ENCODE results near the gene ADRB1.

The ADRB1 gene

DNA sequence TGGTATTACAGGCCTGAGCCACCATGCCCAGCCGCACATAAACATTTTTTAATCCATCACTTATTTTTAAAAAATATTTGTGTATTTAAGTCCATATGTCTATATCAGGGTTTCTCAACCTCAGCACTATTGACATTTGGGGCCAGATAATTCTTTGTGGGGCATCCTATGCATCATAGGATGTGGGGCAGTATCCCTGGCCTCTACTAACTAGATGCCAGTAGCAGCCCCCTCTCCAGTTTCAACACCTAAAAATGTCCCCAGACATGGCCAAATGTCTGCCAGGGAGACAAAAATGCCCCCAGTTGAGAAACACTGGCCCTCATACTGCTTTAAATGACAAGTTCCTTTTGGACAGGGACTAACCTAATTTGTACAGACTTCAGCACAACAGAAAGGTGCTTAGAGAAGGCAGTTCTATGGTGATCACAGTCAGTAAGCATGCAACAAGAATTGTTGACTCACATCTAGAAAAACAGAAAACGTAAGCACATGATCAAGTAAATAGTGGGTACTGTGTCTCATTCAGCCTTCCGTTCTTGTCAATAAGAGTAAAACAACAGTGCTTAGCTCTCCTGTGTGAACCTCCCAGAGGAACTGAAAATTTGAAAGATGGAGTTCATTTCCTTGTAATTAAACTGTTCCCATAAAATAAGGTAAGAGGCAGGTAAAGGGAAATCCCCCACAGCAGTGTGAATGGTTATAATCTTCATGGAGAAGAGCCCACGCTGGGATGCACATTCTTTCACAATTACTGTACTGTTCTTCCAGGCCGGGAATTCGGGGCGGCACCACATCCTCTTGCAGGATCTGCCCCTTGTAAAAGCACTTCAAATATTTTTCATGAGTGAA is 17.3 kb upstream of the ADRB1 start:
- no peak for DNase-seq

DNA sequence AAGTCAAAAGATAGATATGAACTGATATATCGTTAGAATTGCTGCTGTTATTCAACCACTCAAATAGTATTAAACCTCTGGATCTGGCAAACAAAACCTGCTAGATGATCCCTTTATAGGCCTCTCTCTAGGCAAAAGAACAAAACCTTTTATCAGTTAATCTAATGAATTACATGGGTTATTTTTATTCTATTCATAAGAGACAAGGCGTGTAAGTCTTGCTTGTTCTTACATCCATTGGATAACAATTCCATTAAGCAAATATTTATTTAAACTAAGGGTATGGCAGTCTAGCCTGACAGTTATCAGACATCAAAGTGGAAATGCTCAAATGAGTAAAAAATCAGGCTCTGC is 16.6 kb upstream of the ADRB1 start:
- no peak for DNase-seq

DNA sequence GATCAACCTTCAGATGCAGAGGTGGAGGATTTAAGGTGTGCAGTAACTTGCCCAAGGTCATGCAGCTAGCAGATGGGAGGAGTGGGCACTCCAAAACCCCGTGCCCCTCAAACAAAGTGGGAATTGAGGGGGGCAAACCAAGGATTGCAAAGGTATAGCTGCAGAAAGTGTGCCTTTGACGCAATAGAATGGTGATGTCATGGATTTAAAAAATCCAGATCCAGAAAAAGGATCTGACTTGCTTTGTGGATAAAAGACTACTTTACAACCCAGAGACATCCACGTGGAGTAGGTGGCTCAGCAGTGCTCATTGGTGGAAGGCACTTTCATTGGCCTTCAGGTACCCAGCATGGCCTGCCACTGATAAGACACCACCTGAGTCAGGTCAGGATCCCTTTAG is 15.7 kb upstream of the ADRB1 start:
- DNase-seq = no peak

DNA sequence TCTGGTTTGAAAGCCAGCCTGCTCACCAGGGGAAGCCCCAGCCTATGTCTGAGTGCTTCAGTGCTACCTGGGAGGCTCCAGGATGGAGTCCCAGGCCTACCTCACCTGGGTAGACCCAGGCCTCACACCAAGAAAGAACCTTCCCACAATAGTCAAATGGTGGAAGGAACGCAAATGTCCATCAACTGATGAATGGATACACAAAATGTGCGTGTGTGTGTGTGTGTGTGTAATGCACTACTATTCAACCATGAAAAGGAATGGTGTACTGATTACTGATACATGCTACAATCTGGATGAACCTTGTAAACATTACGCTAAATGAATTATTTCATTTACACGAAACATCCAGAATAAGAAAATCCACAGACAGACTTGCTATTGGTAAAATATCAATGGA is 15.2 kb upstream of the ADRB1 start:
- DNase-seq = no peak

DNA sequence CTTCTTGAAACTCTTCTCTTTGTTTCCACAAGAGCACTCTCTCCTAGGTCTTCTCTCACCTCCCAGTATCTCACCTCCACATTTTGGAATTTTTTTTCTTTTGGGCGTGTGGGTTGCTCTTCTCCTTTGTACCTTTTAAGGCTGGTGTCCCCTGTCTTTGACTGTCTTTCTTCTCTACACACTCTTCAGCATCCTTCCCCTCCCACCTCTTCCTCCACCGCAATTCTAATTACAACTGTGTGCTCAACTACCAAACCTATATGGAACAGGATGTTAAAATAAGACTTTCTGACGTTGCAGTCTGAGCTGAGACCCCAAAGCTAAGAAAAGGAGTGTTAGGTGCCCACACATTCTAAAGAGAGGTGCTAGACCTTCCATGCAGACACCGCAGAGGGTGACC is 14.0 kb upstream of the ADRB1 start:
- no peak for DNase-seq

DNA sequence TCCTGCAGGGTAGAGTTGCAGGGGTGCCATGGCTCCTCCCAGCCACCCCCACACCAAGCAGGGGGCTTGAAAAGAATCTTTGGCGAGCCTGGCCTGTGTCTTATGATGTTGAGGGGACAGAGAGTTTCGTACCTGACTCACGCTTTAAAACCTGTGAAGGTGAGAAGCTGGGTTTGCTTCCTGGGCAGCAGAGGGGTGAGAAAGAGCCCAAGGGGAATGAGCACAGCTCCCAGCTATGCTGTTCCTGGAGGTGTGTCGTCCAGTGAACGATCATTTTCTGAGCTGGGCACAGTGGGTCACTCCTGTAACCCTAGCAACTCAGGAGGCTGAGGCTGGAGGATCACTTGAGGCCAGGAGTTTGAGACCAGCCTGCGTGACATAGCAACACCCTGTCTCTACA is 13.5 kb upstream of the ADRB1 start:
- no peak for DNase-seq

DNA sequence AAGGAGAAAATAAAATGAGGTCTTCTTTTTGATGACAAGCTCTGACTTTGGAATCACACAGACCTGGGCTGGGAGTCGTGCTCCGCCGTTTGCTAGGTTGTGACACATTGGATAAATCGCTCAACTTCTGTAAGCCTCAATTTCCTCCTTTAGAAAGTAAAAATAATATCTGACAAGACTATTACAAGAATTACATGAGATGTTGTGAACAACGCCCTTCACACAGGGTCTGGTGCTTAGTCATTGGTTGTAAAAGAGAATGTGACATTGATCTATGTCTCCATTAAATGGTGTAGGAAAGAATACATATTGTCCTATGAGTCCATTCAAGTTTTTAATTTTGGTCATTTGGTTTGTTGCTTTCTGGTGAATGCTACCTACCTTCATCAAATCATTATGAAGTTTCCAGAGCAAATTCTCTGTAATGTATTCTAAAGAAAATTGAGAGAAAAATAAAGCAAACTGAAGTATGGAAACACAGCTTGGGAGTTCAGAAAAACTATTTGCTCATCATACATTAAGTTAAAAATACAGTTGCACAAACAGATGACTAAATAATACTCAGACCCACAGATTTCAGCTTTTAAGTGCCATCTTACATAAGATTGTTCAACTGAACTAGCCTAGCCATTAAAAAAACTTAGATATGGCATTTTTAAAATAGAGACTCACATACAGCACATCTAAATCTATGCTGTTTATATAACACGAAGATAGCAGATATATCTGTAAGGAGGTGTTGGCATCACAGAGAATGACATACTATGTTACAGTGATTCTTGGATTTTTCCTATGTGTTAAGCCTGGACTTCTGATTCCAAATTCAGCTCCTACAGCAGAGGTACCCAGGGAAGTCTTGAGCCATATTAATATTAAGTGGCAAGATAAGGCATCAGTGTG is 12.3 kb upstream of the ADRB1 start:
- DNase-seq = no peak

DNA sequence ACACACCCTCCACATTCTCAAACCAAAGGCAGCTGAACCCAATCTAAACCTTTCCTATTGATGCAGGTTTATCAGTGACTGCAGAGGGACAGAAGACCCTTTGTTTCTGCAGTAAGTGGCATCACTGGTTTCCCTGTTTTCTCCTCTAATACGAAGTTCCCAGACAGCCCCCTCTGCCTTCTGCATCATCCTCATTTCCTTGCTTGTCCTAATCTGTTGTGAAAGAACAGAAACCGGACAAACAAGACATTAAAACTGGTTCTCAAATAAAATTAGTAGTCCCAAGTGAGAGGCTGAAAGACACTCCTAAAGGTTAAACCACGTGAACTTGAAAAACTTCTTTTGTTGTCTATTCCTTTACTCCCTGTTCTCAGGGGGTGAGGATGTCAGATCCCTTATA is 10.1 kb upstream of the ADRB1 start:
- DNase-seq = no peak

DNA sequence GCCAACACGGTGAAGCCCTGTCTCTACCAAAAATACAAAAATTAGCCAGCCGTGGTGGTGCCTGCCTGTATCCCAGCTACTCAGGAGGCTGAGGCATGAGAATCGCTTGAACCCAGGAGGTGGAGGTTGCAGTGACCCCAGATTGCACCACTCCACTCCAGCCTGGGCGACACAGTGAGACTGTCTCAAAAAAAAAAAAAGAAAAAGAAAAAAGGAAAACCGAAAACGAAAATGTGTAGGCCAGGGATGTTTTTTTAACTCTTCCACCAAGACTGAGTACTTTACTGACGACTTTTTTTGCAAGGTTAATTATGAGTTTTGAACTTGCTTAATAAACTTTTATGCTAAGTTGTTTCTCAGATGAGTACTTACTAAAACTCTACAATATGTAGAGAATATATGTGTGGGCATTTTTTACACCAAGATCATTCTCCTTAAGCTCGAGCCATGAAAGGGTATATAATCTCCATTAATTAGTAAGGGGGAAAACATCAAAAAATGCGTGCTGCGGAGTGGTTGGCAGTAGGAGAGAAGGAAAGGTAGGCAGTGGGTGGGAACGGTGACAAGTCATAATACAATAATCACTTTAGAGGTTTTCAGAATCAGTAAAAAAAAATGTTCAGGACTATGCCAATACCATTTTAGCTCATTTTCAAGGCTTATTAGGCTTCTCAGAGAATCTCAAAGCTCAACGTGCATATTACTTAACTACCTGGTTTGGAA is 8.6 kb upstream of the ADRB1 start:
- DNase-seq = no peak

DNA sequence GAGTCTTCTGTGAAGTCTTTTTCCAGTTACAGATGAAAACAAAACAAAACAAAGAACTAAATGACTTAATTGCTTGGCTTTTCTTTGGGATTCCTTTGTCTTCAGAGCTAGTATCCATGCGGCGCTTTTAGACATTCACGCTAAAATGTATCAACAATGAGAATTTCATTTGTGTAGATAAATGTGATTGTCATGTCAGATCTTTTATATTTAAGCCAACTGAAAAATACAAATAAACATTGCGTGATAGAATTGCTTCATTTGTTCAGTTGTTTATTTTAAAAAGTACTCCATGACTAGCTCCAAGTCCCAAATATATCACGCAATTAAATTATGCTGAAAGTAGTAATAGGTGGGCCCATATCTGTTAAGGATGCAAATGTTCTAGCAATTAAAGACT is 7.9 kb upstream of the ADRB1 start:
- DNase-seq = no peak

DNA sequence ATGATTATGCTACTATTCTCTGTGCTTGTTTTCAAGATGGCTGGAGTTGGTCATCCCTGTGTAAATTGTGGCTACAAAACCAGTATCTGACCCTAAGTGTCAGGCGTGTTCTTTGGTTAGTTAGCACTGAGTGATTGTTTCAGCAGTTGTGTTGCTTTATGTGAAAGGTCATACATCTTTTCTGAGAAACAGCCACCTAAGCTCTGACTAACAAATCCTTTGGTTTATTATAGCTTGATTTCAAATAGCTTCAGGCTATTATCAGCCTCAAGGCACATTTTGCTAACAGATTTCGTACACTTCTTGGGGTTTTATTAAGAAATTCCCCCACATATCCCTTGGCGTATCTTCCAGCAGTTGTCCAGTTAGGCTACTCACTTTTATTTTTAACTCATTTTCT is 4.8 kb upstream of the ADRB1 start:
- DNase-seq = no peak

DNA sequence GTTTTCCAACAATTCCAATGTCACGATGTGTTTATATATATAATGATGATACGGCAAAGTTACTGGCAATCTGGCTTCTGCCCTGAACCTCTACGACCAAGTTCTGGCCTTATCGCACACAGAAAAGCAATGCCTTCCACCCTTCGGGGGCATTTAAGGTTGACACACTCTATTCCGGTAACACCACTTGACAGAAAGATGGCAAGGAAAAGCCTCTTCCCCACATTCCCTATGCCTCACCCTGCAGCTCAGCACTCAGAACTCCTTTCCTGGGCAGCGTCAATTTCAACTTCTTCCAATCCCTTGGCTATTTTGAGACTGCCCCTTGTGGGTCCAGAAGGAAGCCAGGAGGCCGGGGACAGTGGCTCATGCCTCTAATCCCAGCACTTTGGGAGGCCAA is 2.5 kb upstream of the ADRB1 start:
- no peak for DNase-seq

DNA sequence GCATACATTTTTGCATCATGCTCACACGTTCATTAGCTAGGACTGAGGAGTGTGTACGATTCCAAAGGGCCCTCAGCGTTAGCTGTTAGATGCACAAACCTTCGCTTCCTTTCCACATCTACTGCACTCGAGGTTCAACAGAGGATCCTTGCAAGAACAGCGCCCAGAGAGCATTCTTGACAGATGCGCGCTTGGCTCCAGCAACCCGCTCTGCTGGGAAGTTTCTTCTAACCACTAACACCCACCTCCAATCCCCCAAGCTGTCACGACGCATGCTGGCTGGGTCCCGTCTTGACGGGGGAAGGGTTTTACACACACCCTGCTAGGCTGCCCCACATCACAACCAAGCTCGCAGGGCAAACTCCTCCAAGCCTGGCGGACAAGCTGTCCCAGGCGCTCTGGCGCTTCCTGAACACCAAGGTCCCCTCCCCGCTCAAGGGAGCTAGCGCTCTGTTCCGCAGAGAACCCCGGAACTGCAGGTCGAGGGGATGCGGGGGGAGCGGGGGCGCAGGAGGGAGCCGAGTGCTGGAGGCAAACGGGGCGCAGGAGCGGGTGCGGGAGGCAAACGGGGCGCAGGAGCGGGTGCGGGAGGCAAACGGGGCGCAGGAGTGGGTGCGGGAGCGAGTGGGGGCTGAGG is 653 bp upstream of the ADRB1 start:
- DNase-seq = no peak

DNA sequence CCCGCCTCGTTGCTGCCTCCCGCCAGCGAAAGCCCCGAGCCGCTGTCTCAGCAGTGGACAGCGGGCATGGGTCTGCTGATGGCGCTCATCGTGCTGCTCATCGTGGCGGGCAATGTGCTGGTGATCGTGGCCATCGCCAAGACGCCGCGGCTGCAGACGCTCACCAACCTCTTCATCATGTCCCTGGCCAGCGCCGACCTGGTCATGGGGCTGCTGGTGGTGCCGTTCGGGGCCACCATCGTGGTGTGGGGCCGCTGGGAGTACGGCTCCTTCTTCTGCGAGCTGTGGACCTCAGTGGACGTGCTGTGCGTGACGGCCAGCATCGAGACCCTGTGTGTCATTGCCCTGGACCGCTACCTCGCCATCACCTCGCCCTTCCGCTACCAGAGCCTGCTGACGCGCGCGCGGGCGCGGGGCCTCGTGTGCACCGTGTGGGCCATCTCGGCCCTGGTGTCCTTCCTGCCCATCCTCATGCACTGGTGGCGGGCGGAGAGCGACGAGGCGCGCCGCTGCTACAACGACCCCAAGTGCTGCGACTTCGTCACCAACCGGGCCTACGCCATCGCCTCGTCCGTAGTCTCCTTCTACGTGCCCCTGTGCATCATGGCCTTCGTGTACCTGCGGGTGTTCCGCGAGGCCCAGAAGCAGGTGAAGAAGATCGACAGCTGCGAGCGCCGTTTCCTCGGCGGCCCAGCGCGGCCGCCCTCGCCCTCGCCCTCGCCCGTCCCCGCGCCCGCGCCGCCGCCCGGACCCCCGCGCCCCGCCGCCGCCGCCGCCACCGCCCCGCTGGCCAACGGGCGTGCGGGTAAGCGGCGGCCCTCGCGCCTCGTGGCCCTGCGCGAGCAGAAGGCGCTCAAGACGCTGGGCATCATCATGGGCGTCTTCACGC is 825 bp downstream of the ADRB1 start:
- DNase-seq = no peak

DNA sequence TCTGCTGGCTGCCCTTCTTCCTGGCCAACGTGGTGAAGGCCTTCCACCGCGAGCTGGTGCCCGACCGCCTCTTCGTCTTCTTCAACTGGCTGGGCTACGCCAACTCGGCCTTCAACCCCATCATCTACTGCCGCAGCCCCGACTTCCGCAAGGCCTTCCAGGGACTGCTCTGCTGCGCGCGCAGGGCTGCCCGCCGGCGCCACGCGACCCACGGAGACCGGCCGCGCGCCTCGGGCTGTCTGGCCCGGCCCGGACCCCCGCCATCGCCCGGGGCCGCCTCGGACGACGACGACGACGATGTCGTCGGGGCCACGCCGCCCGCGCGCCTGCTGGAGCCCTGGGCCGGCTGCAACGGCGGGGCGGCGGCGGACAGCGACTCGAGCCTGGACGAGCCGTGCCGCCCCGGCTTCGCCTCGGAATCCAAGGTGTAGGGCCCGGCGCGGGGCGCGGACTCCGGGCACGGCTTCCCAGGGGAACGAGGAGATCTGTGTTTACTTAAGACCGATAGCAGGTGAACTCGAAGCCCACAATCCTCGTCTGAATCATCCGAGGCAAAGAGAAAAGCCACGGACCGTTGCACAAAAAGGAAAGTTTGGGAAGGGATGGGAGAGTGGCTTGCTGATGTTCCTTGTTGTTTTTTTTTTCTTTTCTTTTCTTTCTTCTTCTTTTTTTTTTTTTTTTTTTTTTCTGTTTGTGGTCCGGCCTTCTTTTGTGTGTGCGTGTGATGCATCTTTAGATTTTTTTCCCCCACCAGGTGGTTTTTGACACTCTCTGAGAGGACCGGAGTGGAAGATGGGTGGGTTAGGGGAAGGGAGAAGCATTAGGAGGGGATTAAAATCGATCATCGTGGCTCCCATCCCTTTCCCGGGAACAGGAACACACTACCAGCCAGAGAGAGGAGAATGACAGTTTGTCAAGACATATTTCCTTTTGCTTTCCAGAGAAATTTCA is 1.7 kb downstream of the ADRB1 start:
- no peak for DNase-seq

DNA sequence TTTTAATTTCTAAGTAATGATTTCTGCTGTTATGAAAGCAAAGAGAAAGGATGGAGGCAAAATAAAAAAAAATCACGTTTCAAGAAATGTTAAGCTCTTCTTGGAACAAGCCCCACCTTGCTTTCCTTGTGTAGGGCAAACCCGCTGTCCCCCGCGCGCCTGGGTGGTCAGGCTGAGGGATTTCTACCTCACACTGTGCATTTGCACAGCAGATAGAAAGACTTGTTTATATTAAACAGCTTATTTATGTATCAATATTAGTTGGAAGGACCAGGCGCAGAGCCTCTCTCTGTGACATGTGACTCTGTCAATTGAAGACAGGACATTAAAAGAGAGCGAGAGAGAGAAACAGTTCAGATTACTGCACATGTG is 2.4 kb downstream of the ADRB1 start:
- DNase-seq = no peak

DNA sequence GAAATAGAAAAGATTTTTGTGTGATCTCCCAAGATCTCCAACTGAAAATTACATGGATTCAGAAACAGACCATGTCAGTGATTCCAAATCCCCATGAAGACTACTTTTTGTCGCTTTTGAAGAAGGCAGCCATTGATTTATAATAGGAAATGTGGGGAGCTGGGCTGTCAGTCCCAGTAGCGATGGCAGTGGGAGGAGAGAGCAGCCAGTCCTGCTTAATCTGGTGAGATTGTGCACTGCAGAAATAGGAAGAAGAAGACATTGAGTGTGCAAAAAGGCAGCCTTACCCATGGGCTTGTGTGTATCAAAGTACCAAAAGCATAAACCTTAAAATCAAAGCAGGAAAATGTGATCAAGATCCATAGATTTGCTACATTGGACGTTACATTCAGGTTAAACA is 4.8 kb downstream of the ADRB1 start:
- DNase-seq = no peak

DNA sequence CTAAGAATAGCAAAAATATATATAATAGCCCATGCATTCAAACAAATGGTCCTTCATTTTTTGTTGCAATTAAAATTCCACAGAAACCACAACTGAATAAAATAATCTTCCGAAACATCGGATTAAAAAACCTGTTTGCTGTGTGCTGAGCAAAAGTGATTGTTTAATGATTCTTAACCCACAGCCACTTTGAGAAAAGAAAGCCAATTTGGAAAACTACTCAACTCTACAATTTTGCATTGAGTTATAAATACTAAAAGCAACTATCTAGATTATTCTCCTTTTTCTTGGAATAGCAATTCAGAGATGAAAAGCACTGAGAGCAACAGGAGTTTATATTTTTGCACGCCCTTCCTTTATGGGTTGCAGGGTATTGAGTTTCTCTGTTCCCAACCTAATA is 8.0 kb downstream of the ADRB1 start:
- no peak for DNase-seq

DNA sequence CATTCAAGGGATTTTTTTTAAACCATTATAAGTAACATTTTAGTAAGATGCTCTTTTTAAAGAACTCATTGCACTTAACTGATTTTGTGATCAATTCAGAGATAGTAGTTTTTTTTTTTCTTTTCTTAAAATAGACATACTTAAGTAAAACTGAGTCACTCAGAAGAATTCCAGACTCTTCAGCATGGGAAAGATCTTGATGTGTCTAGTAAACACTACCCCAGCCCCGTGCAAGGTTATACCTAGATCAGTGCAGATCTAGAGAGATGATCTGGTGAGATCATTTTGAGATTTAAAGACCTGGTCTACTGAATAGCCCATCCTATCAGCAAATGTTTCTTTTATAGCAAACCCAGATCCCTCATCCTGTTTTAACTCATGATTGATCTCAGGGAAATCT is 8.6 kb downstream of the ADRB1 start:
- no peak for DNase-seq

DNA sequence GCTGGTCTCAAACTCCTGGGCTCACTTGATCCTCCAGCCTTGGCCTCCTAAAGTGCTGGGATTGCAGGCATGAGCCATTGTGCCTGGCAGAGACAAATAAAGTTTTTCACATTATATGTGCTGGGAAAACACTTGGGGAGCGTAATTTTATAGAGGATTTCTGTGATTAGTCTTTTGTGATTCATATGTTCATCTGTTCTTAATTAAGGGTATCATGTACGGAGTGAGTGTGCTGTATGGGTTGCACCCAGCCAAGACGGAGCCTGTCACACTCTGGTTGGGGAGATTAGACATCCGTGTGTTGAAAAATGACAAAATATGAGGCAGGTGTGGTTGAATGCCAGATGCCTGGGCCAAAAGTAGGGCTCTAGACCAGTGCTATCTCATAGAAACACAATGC is 10.3 kb downstream of the ADRB1 start:
- no peak for DNase-seq

DNA sequence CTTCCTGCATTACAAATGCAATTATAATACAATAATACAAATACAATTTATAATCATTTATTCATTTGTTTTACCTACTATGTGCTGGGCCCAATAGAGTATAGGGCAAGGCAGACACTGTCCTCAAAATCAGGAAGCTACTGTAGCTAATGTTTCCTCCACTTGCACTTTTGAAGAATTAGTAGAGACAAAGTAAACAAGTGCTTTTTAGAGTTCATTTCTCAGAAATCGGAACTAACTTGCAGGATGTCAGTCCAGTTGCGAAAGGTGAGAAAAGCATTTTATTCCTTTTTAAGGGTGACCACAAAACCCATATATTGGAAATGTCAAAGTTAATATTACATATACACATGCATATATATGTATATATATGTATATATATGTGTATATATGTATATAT is 14.2 kb downstream of the ADRB1 start:
- no peak for DNase-seq

Measured in SIG-M5 (cell line).